Activated T-helper 17 cell treated with anti-CD3 and anti-CD28 coated beads, Interleukin-2, amount 50 U/mL, for 72 hours (primary cell): ENCODE data around the gene LRP2BP. TPM values are rescaled to one million over a fixed set of nuclear protein-coding genes. Genes with fewer than 3 reads are reported as not detected.

Source experiments
- ATAC-seq: fragments of 150-1000 bp; cut with Tn5 transposase; replicated peaks from 2 replicates; pipeline ENCODE4 v1.10.0; 2021; ENCODE audit warnings: mild to moderate bottlenecking, moderate library complexity
- H3K27ac Mint-ChIP-seq: one replicate; pipeline ENCODE4 v1.8.0; 2022; ENCODE audit warnings: mixed read lengths
- H3K27me3 Mint-ChIP-seq: one replicate; pipeline ENCODE4 v1.8.0; 2022; ENCODE audit warnings: mixed read lengths
- H3K36me3 Mint-ChIP-seq: one replicate; pipeline ENCODE4 v1.8.0; 2022; ENCODE audit warnings: low read depth, mild to moderate bottlenecking, mixed read lengths
- H3K4me1 Mint-ChIP-seq: one replicate; pipeline ENCODE4 v1.8.0; 2022; ENCODE audit warnings: mixed read lengths
- H3K4me3 Mint-ChIP-seq: one replicate; pipeline ENCODE4 v1.8.0; 2022; ENCODE audit warnings: mild to moderate bottlenecking, mixed read lengths
- H3K9me3 Mint-ChIP-seq: one replicate; pipeline ENCODE4 v1.8.0; 2022; ENCODE audit warnings: mixed read lengths
- total RNA-seq, 2 donors: library from RNA; stranded (reverse); gene quantifications; one replicate each; pipeline ENCODE4 v1.2.3, GENCODE V29; 2022

LRP2BP gene
- total RNA-seq, result 1 to 10 TPM; 1.2 to 5.7 TPM

DNA sequence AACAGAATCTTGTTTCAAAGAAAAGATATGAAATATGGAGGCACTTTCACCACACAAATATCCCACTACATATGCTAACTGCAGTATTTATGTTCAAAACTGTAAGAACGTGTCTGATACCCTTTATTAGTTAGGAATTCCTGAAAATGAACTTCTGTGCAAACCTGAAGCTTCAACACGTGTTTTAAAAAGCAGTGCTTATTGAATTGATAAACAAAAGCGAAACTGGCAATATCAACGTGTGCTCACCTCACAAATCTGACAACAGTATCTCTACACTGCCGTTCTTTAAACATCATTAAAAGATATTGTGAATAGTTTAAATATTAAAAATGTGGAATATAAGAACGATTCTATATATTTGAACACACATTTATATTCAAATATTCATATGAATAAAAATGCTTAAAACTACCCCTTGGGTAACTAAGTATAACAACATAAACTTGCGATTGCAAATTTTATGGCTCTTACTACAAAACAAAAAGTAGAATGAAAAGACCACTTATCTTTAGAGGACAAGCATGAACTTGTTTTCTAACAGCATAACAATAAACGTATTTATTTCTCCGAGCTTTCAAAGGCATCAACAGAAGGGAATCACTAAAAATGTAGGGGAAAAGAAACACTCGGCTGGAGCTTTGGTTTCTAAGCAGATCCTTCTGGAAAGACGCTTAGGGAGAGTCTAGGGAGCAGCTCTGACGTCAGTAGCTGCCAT is at the start of gene LRP2BP:
Gene LRP2BP, minus strand, starts transcription at position 687 of the 718 bp plus-strand sequence. CDS start 17,738 bp downstream, outside the sequence.
- Mint-ChIP-seq H3K36me3 (peaks cover 49% of the 10 kb centered on the region), H3K4me1 (peaks cover 24% of the 10 kb centered on the region), H3K9me3 (no peaks in the 10 kb centered on the region), H3K27ac (peak within 1 kb of the TSS; percentile 85), H3K27me3 (no peaks in the 10 kb centered on the region), H3K4me3 (peak within 1 kb of the TSS; percentile 93)
- ATAC-seq, result no peak

DNA sequence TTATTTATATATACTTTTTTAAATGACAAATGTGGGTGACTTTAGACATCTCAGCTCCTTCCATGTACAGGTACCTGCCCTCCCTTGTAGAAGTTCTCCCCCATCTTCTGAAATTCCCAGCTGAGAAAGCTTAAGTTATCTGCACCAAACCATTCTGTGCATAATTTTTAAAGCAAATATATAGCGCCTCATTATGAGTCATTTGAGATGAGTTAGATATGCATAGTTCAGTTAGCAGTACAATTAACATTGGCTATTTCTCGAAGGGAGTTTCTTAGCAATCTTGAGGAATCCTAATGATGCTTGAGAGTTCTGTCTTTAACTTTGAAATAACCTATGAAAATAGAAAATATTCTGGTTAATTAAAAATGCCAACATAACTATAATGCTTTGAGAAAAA is 49.5 kb upstream of the LRP2BP start:
- ATAC-seq, result no peak
- Mint-ChIP-seq H3K9me3 (no peaks in the 10 kb centered on the region), H3K27ac (no peak overlapping the region), H3K36me3 (no peaks in the 10 kb centered on the region), H3K27me3 (no peaks in the 10 kb centered on the region), H3K4me3 (no peak overlapping the region), H3K4me1 (no peaks in the 10 kb centered on the region)

DNA sequence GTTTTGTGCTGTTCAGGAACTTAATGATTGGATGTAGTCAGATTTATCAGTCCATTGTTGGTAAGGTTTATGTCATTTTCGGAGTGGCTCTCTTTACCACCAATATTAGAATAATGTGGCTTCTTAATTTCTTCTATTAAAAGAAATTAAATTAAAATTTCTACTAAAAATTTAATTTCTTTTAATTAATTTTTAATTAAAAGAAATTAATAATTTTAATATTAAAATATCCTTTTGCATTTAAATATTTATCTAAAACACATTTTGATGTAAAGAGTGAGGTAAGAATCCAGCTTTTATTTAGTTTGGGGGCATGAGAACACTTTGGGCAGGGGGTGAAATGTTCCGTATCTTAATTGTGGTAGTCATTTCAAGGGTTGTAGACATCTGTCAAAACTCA is 45.8 kb upstream of the LRP2BP start:
- ATAC-seq, result no peak
- Mint-ChIP-seq H3K27ac (no peak overlapping the region), H3K4me1 (no peaks in the 10 kb centered on the region), H3K9me3 (no peaks in the 10 kb centered on the region), H3K4me3 (no peak overlapping the region), H3K36me3 (no peaks in the 10 kb centered on the region), H3K27me3 (no peaks in the 10 kb centered on the region)

DNA sequence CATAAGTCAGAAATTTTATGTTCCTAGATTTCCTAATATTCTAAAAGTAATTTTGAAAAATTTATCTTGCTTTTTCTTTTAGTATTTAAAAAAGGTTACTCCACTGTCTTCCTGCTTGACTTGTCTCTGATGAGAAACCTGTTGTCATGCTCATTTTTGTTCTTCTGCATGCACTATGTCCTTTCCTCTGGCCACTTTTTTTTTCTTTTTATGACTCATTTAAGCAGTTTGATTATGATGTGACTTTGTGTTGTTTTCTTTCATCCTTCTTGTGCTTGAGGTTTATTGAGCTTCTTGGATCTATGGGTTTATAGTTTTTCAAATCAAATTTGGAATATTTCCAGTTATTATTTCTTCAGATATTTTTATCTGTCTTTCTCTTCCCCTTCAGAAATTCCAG is 42.1 kb upstream of the LRP2BP start:
- no peaks in the 10 kb centered on the region for H3K9me3 Mint-ChIP-seq
- no peaks in the 10 kb centered on the region for H3K27me3 Mint-ChIP-seq
- H3K36me3 Mint-ChIP-seq, result no peaks in the 10 kb centered on the region
- no peaks in the 10 kb centered on the region for H3K4me1 Mint-ChIP-seq
- H3K27ac Mint-ChIP-seq, result no peak overlapping the region
- H3K4me3 Mint-ChIP-seq, result no peak overlapping the region
- peak; percentile 79 for ATAC-seq

DNA sequence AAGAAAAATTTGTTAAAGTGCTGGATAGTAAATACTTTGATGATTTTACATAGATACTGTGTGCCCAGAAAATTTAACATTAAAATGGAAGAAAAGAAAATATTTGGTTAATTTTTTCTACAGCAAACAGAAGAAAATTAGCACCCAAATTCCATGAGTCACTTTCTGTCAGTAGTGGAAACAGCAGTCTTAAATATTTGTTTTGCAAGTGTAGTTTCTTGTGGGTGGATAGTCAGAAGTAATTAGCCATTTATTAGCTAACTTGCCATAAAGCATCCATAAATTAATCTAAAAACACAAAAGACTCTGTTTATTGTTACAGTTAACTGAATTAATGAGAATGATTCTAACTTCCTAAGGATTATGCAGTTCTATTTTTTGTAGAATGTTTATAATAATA is 39.7 kb upstream of the LRP2BP start:
- Mint-ChIP-seq H3K27ac (no peak overlapping the region), H3K4me1 (no peaks in the 10 kb centered on the region), H3K27me3 (peaks cover 4% of the 10 kb centered on the region), H3K4me3 (no peak overlapping the region), H3K9me3 (no peaks in the 10 kb centered on the region), H3K36me3 (no peaks in the 10 kb centered on the region)
- no peak for ATAC-seq

DNA sequence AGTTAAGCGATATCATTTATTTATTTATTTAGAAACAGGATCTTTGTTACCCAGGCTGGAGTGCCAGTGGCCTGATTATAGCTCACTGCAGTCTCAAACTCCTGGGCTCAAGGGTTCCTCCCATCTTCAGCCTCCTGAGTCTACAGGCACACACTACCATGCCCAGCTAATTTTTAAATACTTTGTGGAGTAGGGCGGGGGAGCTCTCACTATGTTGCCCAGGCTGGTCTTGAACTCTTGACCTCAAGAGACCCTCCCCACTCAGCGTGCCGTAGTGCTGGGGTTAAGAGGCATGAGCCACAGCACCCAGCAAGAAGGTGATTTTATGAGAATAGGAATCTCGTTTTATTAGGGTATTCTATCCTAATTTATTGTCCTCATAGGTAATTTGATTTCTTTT is 33.9 kb upstream of the LRP2BP start:
- no peak overlapping the region for H3K27ac Mint-ChIP-seq
- H3K4me1 Mint-ChIP-seq, result no peaks in the 10 kb centered on the region
- no peak overlapping the region for H3K4me3 Mint-ChIP-seq
- peaks cover 20% of the 10 kb centered on the region for H3K36me3 Mint-ChIP-seq
- no peaks in the 10 kb centered on the region for H3K9me3 Mint-ChIP-seq
- no peak for ATAC-seq
- peaks cover 4% of the 10 kb centered on the region for H3K27me3 Mint-ChIP-seq

DNA sequence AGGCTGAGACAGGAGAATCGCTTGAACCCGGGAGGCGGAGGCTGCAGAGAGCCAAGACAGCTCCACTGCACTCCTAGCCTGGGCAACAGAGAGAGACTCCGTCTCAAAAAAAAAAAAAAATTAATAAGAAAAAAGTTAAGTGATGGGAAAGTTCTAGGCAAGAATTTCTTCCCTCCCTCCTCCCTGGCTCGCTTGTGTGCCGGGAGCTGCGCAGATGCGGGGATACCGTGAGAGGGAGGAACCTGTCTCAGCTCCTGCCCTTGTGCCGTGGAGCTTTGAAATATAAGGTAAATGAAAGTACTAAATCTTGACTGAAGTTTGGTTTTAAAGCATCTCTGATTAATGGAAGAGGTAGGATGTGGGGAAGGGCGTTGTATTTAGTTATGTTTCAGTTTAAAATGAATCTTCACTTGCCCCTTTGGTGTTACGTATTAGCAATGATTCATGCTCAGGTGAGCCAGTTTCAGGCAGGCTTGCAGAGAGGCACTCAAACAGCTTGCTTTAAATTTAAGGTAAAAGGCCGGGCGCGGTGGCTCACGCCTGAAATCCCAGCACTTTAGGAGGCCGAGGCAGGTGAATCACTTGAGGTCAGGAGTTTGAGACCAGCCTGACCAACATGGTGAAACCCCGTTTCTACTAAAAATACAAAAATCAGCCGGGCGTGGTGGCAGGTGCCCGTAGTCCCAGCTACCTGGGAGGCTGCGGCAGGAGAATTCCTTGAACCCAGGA is 31.4 kb upstream of the LRP2BP start:
- Mint-ChIP-seq H3K9me3 (no peaks in the 10 kb centered on the region), H3K36me3 (peaks cover 36% of the 10 kb centered on the region), H3K4me1 (peaks cover 11% of the 10 kb centered on the region), H3K4me3 (peak overlapping the region; percentile 85), H3K27ac (no peak overlapping the region), H3K27me3 (peaks cover 4% of the 10 kb centered on the region)
- ATAC-seq, result no peak

DNA sequence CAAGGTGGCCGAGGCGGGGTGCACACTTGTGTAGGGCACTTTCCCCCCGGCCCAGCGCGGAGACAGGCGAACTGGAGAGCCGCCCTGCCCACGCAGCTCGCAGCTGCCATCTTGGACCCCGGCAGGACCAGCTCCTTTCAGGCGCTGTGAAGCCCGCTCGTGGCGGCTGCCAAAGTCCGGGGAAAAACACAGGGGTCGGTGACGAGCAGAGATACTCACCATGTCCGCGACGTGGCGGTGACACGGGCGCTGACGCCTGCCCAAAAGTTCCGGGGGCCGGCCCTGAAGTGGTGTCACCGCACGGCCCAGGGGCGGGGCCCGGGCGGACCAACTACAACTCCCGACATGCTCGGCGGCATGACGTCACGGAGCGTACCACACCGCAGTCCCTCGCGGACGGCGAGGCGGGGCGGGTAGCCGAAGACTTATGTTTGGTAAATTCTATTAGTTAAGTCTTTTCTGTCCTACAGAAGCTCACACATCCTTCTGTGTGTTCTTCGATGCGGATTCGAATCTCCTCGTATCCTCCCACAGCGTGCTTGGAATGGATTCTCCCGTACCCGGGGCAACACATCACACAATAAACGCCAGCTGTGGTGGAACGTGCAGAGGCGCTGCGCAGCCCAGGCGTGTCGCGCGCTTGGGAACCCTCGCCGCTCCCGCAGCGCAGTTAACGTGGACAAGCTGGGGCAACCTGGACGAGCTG is 30.1 kb upstream of the LRP2BP start, which contains the start of gene UFSP2:
Gene UFSP2, minus strand, starts transcription at position 318 of the 706 bp plus-strand sequence. Its CDS starts 96 bp downstream, at position 222.
- Mint-ChIP-seq H3K4me1 (peaks cover 19% of the 10 kb centered on the region), H3K9me3 (no peaks in the 10 kb centered on the region)
- ATAC-seq, result peak; percentile 92

DNA sequence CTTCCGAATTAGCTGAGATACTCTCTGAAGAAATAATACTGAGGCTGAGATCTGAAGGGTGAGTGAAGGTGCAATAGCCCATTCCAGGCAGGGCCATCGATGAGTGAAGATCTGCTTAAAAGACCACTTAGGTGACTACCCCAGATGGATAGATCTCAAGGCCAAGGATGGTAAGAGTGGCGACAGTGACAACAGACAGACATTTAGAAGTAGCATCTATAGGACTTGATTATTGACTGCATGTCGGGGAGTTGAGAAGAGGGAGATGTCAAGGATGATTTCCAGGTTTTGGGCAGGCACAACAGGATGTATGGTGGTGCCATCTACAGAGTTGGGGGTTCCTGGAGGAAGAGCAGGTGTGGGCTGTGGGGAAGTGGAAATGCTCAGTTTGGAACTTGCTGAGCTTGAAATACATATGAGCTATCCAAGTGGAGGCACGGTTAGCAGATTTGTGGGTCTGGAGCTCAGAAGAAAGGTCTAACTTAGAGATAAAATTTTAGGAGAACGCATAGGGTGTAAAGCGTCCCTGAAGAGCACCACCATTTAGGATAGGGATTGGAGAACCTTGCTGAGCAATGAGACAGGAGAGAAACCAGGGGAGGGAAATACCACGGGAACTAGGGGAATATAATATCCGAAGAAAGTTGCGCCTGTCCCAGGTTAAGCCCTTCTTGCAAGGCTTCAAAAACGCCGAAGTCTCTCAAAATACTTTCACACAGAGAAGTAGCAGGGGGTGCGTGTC is 29.4 kb upstream of the LRP2BP start:
- Mint-ChIP-seq H3K4me3 (peak overlapping the region; percentile 85), H3K4me1 (peaks cover 19% of the 10 kb centered on the region), H3K9me3 (no peaks in the 10 kb centered on the region), H3K36me3 (peaks cover 49% of the 10 kb centered on the region), H3K27me3 (no peaks in the 10 kb centered on the region), H3K27ac (peak overlapping the region; percentile 85)
- ATAC-seq, result peak; percentile 5

More for the DNA sequence above, 30.1 kb upstream of the LRP2BP start, which contains the start of gene UFSP2:
- Mint-ChIP-seq H3K4me3 (peak within 1 kb of the TSS; percentile 85), H3K27ac (peak within 1 kb of the TSS; percentile 85), H3K36me3 (peaks cover 49% of the 10 kb centered on the region), H3K27me3 (no peaks in the 10 kb centered on the region)

DNA sequence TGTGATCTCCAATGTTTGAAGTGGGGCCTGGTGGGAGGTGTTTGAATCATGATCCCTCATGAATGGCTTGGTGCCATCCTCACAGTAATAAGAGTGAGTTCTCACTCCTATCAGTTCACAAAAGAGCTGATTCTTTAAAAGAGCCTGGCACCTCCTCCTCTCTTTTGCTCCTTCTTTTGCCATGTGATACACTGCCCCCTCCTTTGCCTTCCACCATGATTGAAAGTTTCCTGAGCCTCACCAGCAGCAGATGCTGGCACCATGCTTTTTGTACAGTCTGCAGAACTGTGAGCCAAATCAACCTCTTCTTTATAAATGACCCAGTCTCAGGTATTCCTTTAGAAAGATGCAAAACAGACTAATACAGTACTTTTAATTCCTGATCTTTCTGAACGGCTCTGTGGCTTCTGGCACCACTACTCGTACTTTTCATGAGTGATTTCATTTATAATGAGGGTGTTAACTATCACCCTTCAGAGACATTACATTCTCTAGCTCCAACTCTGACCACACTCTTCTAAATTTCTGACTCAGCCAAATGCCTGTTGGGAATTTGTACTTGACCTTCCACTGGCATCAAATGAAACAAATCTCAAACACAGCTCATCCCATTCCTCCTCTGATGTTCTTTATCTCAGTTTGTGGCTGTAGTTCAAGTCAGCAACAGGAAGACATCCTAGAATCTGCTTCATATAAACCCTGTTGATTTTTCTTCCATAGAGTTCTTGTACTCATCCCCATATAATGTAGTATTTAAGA is 25.8 kb upstream of the LRP2BP start:
- Mint-ChIP-seq H3K27ac (no peak overlapping the region), H3K4me1 (peaks cover 19% of the 10 kb centered on the region), H3K9me3 (no peaks in the 10 kb centered on the region), H3K4me3 (no peak overlapping the region), H3K27me3 (no peaks in the 10 kb centered on the region), H3K36me3 (peaks cover 79% of the 10 kb centered on the region)
- ATAC-seq, result no peak

DNA sequence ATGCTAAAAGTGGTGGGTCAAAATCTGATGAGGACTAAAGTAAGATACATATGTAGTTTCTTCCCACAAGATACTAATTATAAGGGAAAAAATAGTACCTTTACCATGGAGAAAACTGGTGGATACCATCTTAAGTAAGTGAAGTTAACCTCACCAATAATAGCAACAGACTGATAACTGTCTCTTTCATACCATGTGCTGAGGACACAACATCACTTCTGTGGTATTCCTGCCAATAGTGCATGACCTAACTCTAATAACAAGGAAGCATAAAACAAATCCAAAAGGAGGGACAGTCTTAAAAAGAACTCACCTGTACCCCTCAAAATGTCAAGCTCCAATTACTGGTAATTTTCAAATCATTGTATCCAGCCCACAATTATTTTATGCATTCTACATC is 21.2 kb upstream of the LRP2BP start:
- peaks cover 7% of the 10 kb centered on the region for H3K4me1 Mint-ChIP-seq
- H3K4me3 Mint-ChIP-seq, result no peak overlapping the region
- no peak for ATAC-seq
- no peaks in the 10 kb centered on the region for H3K27me3 Mint-ChIP-seq
- H3K36me3 Mint-ChIP-seq, result peaks cover 84% of the 10 kb centered on the region
- H3K9me3 Mint-ChIP-seq, result no peaks in the 10 kb centered on the region
- no peak overlapping the region for H3K27ac Mint-ChIP-seq

DNA sequence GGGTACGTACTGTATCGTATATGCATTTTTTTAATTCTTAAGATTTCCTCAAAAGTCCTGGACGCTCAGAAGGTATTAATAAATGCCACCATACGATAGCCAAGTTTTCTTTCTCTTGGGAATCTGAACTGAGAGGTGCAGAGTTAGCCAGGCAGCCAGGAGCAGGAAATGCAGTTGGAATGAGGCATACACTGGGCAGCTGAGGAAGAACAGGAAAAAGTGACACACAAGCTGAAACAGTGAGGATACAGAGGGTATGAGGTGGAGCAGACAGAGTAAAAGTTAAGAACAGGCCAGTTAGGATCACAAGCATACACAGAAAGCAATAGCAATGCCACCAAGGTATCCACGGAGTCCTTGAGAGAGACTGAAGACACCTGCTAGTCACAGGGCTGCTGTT is 16.7 kb upstream of the LRP2BP start:
- H3K4me3 Mint-ChIP-seq, result no peak overlapping the region
- no peaks in the 10 kb centered on the region for H3K9me3 Mint-ChIP-seq
- no peak overlapping the region for H3K27ac Mint-ChIP-seq
- no peak for ATAC-seq
- no peaks in the 10 kb centered on the region for H3K4me1 Mint-ChIP-seq
- peaks cover 88% of the 10 kb centered on the region for H3K36me3 Mint-ChIP-seq
- no peaks in the 10 kb centered on the region for H3K27me3 Mint-ChIP-seq

DNA sequence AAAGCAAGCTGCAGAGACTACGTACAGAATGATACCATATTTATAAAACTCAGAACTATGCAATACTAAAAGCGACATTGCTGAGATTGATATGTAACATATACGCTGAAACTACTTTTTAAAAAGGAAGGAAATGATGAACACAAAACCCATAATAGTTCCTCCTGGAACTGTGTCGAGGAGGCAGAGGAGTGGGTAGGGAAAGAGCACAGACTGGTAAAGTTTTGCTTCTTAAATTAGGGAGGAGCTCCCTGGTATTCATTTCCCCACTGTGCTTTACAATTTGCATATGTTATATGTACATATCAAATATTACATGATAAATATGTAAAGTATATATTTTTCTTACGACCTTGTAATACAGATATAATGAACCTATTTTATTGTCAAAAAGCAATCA is 16.1 kb upstream of the LRP2BP start:
- ATAC-seq, result no peak
- Mint-ChIP-seq H3K27ac (no peak overlapping the region), H3K4me3 (no peak overlapping the region), H3K9me3 (no peaks in the 10 kb centered on the region), H3K4me1 (no peaks in the 10 kb centered on the region), H3K27me3 (no peaks in the 10 kb centered on the region), H3K36me3 (peaks cover 84% of the 10 kb centered on the region)
